Osteocyte (in vitro differentiated cells): ENCODE data around the gene TPRG1. TPM values are rescaled to one million over a fixed set of nuclear protein-coding genes. Genes with fewer than 3 reads are reported as not detected.

Experiments used
- DNase-seq: peaks from one replicate; pipeline ENCODE4 v3.0.0; 2021; ENCODE audit warnings: mixed read lengths; ENCODE audit not compliant: unreplicated experiment; ENCODE audit errors: extremely low spot score
- H3K27ac Mint-ChIP-seq: one replicate; pipeline ENCODE4 v1.8.0; 2021; ENCODE audit warnings: mild to moderate bottlenecking, mixed read lengths; ENCODE audit not compliant: unreplicated experiment
- H3K27me3 Mint-ChIP-seq: one replicate; pipeline ENCODE4 v1.8.0; 2021; ENCODE audit warnings: mixed read lengths; ENCODE audit not compliant: unreplicated experiment
- H3K36me3 Mint-ChIP-seq: one replicate; pipeline ENCODE4 v1.8.0; 2021; ENCODE audit warnings: mixed read lengths; ENCODE audit not compliant: unreplicated experiment
- H3K4me1 Mint-ChIP-seq: one replicate; pipeline ENCODE4 v1.8.0; 2021; ENCODE audit warnings: mixed read lengths; ENCODE audit not compliant: unreplicated experiment
- H3K4me3 Mint-ChIP-seq: one replicate; pipeline ENCODE4 v1.8.0; 2021; ENCODE audit warnings: mild to moderate bottlenecking, moderate library complexity, mixed read lengths; ENCODE audit not compliant: unreplicated experiment
- H3K9me3 Mint-ChIP-seq: one replicate; pipeline ENCODE4 v1.8.0; 2021; ENCODE audit warnings: mixed read lengths; ENCODE audit not compliant: unreplicated experiment
- total RNA-seq: library from RNA; stranded (reverse); gene quantifications from 2 replicates; pipeline ENCODE4 v1.2.1, GENCODE V29; 2021
- TF ChIP-seq, protein P1 (sequence below): fragments of 200-600 bp; sonication (generic); IDR thresholded peaks from 2 replicates; pipeline ENCODE4 v1.5.0; 2021; ENCODE audit warnings: antibody characterized with exemption, mild to moderate bottlenecking, moderate library complexity

The TPRG1 gene
- total RNA-seq, 1 donor from 2014 or later = 0.46 TPM

DNA sequence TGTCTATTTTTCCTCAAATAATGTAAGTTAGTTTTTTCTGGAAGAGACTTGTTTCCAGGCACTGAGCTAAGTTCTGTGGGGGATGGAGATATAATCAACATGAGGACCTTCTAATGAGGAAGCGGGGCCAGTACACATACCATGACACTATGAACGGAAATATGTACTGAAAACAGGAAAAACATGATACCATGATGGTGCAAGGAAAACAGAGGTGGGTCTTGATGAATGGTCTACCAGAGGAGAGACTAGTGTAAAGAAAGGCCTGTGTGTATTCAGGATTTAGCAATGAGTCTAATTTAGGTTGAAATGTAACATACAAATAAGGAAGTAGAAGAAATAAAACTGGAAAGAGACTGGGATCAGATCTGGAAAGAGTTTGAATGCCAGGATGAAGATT, 38.9 kb upstream of the TPRG1 start:
- H3K9me3 Mint-ChIP-seq = no peaks in the 10 kb centered on the region
- H3K27me3 Mint-ChIP-seq = no peaks in the 10 kb centered on the region
- DNase-seq = no peak
- TF ChIP-seq, protein P1, sequence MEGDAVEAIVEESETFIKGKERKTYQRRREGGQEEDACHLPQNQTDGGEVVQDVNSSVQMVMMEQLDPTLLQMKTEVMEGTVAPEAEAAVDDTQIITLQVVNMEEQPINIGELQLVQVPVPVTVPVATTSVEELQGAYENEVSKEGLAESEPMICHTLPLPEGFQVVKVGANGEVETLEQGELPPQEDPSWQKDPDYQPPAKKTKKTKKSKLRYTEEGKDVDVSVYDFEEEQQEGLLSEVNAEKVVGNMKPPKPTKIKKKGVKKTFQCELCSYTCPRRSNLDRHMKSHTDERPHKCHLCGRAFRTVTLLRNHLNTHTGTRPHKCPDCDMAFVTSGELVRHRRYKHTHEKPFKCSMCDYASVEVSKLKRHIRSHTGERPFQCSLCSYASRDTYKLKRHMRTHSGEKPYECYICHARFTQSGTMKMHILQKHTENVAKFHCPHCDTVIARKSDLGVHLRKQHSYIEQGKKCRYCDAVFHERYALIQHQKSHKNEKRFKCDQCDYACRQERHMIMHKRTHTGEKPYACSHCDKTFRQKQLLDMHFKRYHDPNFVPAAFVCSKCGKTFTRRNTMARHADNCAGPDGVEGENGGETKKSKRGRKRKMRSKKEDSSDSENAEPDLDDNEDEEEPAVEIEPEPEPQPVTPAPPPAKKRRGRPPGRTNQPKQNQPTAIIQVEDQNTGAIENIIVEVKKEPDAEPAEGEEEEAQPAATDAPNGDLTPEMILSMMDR = no peak
- H3K27ac Mint-ChIP-seq = peak overlapping the region; percentile 50
- no peak overlapping the region for H3K4me3 Mint-ChIP-seq
- peaks cover 32% of the 10 kb centered on the region for H3K4me1 Mint-ChIP-seq
- no peaks in the 10 kb centered on the region for H3K36me3 Mint-ChIP-seq

GRCh38 chr3:189133768-189134167, 38.0 kb upstream of the TPRG1 start:
- H3K4me1 Mint-ChIP-seq = peaks cover 39% of the 10 kb centered on the region
- H3K9me3 Mint-ChIP-seq = no peaks in the 10 kb centered on the region
- H3K36me3 Mint-ChIP-seq = no peaks in the 10 kb centered on the region
- no peak overlapping the region for H3K4me3 Mint-ChIP-seq
- no peak for DNase-seq
- H3K27me3 Mint-ChIP-seq = no peaks in the 10 kb centered on the region
- H3K27ac Mint-ChIP-seq = no peak overlapping the region
- TF ChIP-seq, protein P1 = no peak

DNA sequence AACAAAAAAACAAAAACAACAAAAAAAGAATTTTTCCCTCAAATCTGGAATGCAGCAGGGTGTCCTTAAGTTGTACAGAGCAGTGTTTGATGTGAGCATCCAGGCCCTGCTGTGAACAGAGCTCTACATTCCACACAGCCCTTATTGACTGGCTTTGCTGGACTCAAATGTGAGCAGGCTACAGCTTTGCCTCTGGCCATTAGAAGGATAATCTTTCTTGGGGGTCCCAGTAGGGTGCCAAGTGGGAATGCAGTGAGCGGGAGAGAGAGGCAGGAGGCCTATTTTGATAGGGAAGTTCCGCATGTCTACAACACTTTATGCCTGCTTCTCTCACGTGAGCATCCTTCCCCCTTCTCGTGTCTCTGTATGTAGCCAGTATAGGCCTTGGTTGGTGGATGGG, 34.4 kb upstream of the TPRG1 start:
- peaks cover 31% of the 10 kb centered on the region for H3K4me1 Mint-ChIP-seq
- TF ChIP-seq, protein P1 = no peak
- H3K27me3 Mint-ChIP-seq = no peaks in the 10 kb centered on the region

DNA sequence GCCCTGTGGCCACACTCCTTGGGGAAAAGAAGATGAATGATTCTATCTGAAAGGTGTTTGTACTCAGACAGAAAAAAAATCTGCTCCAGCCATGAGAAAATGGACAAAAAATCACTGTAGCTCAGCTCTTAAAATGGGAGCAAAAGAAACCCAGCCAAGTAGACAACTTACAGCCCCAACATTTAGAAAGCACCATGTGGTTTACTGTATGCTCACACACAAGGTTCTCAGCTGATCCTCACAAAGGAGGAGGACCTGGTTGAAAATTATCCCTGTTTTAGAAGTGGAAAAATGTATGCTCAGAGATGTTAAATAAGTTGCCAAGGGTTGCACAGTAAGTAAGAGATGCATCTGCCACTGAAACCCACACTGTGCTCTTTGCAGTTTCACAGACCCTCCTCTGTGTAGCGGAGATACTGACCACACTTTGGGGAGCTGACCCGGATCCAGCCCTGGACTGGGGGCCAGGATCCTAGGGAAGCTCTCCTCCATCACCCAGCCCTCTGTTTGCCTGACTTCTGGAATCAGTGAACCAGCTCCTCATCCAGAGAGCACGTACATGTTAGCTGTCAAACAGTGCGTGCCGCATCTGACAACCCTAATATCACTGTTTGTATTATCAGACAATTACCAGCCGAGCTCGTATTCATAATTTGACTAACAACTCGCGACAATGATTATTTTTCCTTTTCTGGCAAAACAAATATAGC, 32.7 kb upstream of the TPRG1 start:
- no peaks in the 10 kb centered on the region for H3K9me3 Mint-ChIP-seq
- no peak overlapping the region for H3K27ac Mint-ChIP-seq
- TF ChIP-seq, protein P1 = no peak

More for the DNA sequence above, 34.4 kb upstream of the TPRG1 start:
- no peak overlapping the region for H3K4me3 Mint-ChIP-seq
- H3K36me3 Mint-ChIP-seq = no peaks in the 10 kb centered on the region
- peak overlapping the region; percentile 72 for H3K27ac Mint-ChIP-seq
- DNase-seq = no peak
- H3K9me3 Mint-ChIP-seq = no peaks in the 10 kb centered on the region

GRCh38 chr3:189139611-189139940, 32.2 kb upstream of the TPRG1 start:
- Mint-ChIP-seq H3K27me3 (no peaks in the 10 kb centered on the region), H3K4me3 (no peak overlapping the region), H3K4me1 (peaks cover 23% of the 10 kb centered on the region), H3K9me3 (no peaks in the 10 kb centered on the region), H3K27ac (no peak overlapping the region), H3K36me3 (no peaks in the 10 kb centered on the region)
- DNase-seq = no peak
- TF ChIP-seq, protein P1 = no peak

More for the DNA sequence above, 32.7 kb upstream of the TPRG1 start:
- DNase-seq = no peak
- Mint-ChIP-seq H3K4me1 (peaks cover 23% of the 10 kb centered on the region), H3K36me3 (no peaks in the 10 kb centered on the region), H3K4me3 (no peak overlapping the region), H3K27me3 (no peaks in the 10 kb centered on the region)
